ENCODE data around the gene FBXL13.
"Not testable (repeated sequence)": the region's sequence is repeated elsewhere in the genome, so short reads cannot be mapped to it uniquely, and the experiment has no call there.

Gene FBXL13

DNA sequence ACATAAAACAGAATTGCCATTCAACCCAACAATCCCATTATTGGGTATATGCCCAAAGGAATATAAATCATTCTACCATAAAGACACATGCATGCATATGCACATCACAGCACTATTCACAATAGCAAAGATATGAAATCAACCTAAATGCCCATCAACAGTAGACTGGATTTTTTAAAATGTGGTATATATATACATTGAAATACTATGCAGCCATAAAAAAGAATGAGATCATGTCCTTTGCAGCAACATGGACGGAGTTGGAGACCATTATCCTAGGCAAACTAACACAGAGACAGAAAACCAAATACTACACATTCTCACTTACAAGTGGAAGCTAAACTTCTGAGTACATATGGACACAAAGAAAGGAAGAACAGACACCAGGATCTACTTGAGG lies 51.0 kb downstream of the FBXL13 start:
- not testable (repeated sequence) for DNase-seq (ENCODE audit: low spot score)

DNA sequence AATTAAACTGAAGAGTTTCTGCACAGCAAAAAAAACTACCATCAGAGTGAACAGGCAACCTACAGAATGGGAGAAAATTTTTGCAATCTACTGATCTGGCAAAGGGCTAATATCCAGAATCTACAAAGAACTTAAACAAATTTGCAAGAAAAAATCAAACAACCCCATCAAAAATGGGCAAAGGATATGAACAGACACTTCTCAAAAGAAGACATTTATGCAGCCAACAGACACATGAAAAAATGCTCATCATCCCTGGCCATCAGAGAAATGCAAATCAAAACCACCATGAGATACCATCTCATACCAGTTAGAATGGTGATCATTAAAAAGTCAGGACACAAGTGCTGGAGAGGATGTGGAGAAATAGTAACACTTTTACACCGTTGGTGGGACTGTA lies 53.1 kb downstream of the FBXL13 start:
- DNase-seq (ENCODE audit: low spot score) = not testable (repeated sequence)

DNA sequence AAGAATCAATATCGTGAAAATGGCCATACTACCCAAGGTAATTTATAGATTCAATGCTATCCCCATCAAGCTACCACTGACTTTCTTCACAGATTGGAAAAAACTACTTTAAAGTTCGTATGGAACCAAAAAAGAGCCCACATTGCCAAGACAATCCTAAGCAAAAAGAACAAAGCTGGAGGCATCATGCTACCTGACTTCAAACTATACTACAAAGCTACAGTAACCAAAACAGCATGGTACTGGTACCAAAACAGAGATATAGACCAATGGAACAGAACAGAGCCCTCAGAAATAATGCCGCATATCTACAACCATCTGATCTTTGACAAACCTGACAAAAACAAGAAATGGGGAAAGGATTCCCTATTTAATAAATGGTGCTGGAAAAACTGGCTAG lies 53.7 kb downstream of the FBXL13 start:
- not testable (repeated sequence) for DNase-seq (ENCODE audit: low spot score)

DNA sequence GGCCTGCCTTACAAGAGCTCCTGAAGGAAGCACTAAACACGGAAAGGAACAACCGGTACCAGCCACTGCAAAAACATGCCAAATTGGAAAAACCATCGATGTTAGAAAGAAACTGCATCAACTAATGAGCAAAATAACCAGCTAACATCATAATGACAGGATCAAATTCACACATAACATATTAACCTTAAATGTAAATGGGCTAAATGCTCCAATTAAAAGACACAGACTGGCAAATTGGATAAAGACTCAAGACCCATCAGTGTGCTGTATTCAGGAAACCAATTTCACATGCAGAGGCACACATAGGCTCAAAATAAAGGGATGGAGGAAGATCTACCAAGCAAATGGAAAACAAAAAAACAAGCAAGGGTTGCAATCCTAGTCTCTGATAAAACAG lies 56.3 kb downstream of the FBXL13 start:
- not testable (repeated sequence) for DNase-seq (ENCODE audit: low spot score)

DNA sequence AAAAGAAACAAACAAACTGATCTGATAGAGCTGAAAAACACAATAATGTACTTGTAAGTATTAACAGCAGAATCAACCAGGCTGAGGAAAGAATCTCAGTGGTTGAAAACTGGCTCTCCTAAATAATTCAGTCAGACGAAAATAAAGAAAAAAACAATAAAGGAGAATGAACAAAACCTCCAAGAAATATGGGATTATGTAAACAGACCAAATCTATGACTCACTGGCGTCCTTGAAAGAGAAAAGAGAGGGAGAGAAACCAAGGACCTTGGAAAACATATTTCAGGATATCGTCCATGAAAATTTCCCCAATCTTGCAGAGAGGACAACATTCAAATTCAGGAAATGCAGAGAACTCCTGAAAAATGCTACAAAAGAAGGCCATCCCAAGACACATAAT lies 62.9 kb downstream of the FBXL13 start:
- DNase-seq (ENCODE audit: low spot score) = no peak

DNA sequence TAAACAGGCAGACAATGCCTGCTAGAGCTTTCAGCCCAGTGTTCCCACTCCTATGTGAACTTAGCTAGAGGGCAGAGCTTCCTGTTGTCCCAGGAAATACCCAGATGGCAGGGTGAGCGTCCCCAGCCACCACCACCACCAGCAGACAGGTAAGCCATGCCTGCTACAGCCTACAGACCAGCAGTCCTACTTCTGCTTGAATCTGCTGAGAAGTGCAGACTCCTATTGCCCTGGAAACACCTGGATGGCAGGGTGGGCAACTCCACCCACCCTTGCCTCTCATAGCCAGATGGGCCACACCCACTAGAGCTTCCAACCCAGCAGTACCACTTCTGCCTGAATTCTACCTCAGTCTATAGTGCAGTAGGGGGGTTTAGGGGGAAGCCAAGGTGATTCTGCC lies 64.4 kb downstream of the FBXL13 start:
- DNase-seq (ENCODE audit: low spot score) = no peak

DNA sequence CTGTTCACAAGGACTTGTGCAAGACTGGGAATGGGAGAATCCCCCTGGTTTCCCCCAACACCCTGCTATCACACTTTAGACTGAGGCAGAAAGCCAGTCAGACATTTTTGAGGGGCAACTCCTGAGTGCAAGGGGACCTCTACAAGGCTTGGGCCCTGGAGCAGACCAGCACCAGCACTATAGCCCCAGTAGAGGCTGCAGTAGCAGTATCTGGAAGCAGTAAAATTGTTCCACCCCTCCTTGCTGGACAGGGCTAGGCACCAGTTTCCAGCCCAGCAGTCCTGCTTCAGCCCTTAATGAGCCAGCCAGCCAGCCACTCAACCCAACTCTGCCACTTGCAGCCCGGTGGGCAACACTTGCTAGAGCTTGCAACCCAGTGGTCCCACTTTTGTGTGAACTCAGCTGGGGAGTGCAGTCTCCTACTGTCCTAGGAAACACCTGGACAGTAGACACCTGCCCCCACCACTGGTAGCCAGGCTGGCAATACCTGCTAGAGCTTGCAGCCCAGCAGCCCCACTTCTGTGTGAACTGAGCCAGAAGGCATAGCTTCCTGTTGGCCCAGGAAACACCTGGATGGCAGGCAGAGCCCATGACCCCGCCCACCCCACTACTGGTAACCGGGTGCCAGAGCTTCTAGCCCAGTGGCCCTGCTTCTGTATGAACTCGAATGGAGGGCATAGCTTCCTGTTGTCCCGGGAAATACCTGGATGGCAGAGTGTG lies 65.0 kb downstream of the FBXL13 start:
- no peak for DNase-seq (ENCODE audit: low spot score)

DNA sequence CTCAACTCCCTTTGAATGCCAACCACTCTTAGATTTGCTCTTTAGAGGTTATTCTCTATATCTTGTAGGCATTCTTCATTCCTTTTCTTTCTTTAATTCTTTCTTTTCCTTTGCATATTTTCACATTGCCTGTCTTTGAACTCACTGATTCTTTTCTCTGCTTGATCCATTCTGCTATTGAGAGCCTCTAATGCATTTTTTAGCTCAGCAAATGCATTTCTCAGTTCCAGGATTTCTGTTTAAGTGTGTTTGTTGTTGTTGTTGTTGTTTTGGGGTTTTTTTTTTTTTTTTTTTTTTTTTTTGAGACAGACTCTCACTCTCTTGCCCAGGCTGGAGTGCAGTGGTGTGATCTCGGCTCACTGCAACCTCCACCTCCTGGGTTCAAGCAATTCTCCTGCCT lies 71.6 kb downstream of the FBXL13 start:
- no peak for DNase-seq (ENCODE audit: low spot score)

DNA sequence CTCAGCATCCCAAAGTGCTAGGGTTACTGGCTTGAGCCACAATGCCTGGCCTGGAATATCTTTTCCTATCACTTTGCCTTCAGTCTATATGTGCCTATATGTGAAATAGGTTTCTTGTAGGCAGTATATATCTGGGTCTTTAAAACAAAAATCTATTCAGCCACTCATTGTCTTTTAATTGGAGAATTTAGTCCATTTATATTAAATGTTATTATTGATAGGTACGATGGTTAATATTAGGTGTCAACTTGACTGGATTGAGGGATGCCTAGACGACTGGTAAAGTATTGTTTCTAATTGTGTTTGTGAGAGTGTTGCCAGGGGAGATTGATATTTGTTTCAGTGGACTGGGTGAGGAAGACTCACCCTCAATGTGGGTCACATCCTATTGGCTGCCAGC lies 73.4 kb downstream of the FBXL13 start:
- no peak for DNase-seq (ENCODE audit: low spot score)

DNA sequence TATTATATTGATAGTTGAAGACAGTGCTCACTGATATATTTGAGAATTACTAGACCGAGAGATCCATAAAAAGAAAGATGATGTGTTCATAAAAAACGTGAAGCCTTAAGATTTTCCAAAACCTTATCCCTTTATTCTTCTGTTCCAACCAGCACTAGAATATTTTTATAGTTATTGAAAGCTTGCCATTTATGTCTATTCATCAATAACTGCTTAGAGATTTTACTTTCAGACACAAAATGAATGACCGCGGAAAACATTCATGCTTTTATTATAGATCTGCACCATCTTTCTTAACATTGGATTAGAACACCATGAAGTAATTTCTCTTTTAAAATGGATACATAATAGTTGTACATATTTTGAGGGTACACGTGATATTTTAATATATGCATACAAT lies 77.6 kb downstream of the FBXL13 start:
- no peak for DNase-seq (ENCODE audit: low spot score)

DNA sequence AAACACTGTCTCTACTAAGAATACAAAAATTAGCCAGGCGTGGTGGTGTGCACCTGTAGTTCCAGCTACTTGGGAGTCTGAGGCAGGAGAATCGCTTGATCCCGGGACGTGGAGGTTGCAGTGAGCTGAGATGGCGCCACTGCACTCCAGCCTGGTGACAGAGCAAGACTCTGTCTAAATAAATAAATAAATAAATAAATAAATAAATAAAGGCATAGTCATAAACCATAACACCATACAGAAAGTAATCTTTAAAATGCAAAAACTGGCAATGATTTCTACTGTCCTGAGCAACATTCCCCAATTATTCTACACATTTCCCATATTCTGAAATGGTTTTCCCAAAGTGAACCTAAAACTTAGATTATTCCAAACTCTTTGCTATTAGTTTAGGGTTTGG lies 79.0 kb downstream of the FBXL13 start:
- not testable (repeated sequence) for DNase-seq (ENCODE audit: low spot score)

DNA sequence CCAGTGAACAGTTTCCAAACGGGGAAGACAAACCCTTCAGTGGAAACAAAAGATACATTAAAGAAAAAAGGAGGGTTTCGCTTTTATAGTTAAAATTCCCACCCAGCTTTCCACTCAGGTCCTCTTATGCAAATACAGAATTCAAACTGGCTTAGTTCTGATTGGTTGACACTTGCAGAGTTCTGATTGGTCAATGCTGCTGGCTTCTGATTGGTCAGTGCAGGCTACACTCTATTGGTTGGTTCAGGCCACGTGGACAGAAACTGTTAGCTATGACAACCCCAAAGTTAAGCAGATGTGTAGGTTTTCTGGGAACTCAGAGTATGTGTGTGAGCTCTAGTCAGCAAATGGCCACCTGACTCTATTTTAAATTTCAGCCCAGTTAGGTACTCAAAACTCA lies 80.0 kb downstream of the FBXL13 start:
- DNase-seq (ENCODE audit: low spot score) = no peak

DNA sequence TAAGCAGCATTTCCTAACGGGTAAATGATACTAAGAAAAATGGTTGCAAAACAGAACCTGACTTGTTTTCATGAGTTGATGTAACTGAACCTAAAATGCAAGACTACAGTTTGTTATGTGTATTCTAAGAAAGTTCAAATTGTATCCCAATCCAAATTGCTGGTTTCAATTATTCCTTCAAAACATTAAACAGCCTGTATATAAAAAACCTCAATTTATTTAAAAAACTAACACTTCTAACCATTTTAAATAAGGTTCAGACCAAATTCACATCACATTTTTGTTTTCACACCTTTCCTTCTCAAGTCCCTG lies 80.9 kb downstream of the FBXL13 start:
- DNase-seq (ENCODE audit: low spot score) = no peak

DNA sequence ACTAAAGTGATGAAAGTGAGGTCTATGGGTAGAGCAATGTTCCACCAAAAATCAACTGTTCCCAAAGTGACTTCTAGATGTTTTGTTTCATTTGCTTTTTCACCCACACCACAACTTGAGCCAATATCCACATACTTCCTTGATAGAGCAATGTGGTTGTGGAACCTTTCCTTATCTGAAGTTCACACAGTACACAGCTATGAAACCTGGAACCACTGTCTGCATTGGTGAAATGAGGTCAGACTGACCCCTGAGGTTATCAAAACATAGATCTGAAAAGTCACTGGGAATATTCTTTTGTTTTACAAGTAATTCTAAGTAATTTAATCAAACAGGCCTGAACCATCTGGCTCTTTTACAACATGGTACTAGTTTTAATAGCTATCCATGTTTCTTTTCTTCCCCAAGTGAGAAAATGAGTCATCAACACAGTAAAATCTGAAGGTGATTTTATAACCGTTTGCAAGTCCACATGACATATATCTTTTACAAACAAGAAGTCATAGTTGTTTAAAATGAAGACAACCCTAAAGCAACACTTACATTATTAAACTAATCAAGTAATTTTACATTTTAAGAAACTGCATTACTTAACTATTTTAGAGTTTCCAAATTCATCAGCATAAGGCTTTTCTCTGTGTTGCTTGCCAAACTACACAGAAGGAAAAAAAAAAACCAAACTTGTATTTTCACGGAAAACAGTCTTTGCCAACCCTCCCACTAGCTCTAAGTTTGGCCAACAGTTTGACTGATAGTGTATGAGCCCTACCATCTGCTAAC lies 81.5 kb downstream of the FBXL13 start:
- no peak for DNase-seq (ENCODE audit: low spot score)

DNA sequence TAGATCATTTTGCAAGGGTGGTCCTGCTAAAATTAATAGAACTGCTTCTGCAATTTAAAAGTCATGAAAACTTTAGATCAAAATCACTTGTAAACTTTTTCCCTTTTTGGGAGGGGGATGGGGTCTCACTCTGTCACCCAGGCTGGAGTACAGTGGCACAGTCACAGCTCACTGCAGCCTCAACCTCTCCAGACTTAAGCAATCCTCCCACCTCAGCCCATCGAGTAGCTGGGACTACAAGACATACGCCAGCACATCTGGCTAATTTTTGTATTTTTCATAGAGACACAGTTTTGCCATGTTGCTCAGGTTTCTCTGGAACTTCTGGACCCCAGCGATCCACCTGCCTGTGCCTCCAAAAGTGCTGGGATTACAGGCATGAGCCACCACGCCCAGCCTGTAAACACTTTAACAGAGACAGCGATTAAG lies 82.1 kb downstream of the FBXL13 start:
- no peak for DNase-seq (ENCODE audit: low spot score)

DNA sequence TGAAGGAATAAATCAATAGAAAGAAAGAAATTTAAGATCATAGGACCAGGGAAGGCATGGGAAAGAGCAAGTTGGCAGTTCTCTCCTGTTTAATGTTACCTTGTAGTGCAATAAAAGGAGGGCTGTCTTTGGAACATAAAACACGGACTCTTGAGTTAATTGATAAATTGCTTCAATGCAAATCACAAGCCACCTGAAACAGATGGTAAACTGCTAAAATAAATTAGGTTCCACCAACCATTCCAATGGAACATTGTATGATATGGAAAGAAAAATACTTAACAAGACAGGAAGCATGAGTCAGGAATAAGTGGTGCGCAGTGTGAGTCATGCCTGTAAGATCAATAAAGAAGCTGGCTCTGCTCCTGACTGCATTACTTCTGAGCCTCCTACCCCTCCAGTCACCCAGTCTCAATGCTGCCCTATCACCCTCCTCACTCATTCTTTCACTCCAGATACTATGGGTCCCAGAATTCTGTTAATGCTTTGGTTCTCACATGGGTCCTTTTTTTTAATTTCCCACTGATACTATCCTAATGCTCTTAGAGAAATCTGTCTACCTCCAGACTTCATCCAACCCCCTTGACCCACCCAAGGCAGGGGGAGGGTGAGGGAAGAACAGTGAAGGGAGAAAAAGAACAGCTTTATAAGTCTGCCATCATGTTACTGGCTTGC lies 82.9 kb downstream of the FBXL13 start:
- no peak for DNase-seq (ENCODE audit: low spot score)

DNA sequence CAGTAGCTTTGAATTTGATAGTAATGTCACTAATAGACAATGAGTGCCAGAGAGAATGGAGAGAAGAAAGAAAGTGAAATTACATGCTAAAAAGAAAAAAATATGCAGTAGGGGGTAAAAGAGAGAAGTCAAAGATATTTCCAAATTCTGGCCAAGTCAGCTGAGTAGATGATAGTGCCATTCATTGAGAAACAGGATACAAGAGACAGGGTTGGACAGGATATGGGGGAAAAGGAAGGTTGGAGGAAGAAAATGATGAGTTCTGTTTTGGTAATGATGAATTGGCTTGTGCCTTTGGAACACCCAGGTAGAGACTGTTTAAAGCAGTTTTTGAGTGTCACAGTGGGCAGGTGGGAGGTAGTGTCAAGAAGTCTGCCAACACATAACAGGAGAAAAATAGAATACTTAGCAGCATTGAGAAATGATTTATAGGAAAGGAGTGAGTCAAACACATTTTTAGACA lies 83.5 kb downstream of the FBXL13 start:
- DNase-seq (ENCODE audit: low spot score) = no peak

DNA sequence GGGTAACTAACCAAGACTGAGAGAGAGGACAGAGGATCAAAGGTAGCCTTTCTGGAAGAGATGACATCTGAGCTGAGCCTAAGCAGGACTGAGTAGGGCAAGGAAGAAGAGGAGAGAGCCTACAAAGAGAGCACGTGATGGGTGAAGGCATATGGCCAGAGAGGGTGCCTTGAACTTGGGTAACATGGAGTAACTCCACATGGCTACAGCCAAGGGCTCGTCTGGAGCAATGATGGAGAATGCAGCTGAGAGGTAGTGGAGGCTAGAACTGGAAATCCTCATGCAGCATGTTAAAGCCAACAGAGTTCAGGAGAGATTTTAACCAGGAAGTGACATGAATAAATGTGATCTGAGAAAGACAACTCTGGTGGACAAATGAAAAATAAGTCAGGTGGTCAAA lies 84.0 kb downstream of the FBXL13 start:
- no peak for DNase-seq (ENCODE audit: low spot score)

DNA sequence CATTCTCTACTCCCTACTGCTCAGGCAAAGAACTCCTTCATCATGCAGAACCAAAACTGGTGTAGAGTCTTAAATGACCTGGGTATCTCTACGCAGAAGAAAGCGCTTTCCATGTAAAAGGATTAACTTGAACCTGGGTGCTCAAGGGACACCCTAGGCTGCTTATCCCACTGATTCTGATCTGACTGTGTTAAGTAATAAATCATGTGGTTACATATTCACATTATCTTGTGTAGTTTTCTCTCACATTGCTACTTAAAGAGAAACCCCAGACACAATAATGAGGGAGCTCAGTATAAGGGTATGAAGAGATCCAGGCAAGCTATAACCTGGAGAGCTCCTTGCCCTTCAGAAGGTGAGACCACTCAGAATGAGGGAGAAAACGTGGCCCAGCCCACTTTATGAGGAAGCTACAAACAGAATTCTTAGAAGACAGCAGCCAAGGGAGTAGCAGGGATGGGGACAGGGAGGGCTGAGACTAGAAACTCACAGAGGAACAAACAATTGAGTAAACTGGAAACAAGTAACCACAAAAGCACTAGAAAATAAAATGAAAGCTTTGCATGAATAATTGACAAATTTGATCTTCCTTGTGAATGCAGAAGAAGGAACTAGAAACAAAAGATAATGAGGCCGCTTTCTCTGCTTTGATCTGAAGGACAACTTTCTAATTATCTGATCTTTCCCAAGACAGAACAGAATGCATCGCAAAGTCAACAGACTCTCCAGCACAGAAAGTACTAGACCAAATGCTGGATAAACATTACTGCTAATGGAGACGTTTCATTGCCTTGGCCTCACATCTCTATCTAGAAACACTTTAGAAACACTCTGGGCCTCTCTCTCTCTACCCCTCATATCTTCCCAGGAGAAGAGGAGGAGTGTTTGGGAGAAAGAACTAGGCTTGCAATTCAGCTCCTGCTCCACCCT lies 85.7 kb downstream of the FBXL13 start:
- no peak for DNase-seq (ENCODE audit: low spot score)

DNA sequence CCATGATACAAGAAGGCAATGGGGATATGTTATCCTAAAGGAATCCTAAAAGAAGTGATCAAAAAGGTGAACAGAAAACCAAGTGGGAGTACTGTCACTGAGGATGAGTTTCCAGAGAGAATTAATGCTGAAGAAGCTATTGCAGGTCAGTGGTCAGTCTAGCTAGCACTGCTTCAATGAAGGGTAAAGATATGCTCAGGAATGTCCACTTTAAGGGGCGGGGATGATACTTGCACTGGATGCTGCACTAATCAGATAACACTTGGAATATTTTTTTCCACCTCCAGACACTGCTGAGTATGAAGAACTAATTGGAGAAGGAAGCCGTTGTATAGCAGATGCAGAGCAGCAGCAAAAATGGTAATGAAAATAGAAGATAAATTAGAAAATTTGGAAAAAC lies 86.5 kb downstream of the FBXL13 start:
- DNase-seq (ENCODE audit: low spot score) = no peak

DNA sequence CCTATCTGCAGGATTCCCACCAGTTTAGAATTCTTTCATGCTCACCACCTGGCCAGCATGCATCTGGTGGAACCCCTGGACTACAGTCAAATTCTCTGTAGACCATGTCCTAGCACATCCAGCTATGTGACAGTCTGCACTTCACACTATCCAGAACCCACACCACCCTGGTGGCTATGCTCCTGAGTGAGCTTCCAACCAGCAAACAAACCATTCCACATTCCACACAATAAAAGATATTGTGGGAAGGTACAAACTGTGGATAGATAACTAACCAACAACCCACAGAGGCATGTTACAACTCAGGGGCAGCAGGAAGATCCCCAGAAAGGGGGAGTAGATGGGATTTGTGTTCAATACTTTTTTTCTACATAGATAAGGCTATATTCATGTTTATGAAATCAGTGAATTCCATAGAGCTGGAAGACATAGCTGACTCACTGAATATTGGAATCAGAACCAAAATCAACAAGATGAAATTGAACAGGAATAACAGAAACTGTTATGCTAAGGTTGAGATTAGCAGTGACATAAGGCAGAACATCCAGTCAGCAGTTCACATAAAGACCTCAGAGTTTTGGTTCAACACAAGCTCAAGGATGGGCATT lies 89.3 kb downstream of the FBXL13 start:
- no peak for DNase-seq (ENCODE audit: low spot score)

DNA sequence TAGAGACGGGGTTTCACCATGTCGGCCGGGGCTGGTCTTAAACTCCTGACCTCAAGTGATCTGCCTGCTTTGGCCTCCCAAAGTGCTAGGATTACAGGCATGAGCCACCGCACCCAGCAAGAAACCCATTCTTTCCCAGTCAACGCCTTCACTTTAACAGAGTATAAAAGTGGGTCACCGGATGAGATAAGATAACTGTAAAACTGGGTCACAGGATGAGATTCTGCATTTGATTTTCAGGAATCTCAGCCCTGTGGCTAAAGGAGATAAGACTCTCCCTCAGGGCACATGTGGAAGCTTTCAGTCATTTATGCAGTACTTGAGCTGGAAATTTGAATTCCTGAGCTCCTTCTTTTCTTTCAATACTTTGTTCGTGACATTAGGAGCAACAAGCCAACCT lies 91.0 kb downstream of the FBXL13 start:
- DNase-seq (ENCODE audit: low spot score) = no peak
